Caco-2 (cell line): Measurements from ENCODE around the gene PPP2R2D. TPM values are rescaled to one million over a fixed set of nuclear protein-coding genes. Genes with fewer than 3 reads are reported as not detected.
"Not testable (repeated sequence)": the region's sequence is repeated elsewhere in the genome, so short reads cannot be mapped to it uniquely, and the experiment has no call there.

ENCODE experiments used
- BruUV-seq: library from RNA; stranded (reverse); fragments of 400-500 nt; replicated peaks from 2 replicates; lab custom pipeline; 2021; lab: Mats Ljungman, UMichigan
- CTCF ChIA-PET: fragments of 300-600 bp; sonication (Branson Sonifier 250); formaldehyde crosslinking; loops from one replicate; lab custom pipeline; 2022; ENCODE audit warnings: antibody characterized with exemption; lab: Charles Lee
- POLR2A ChIA-PET: fragments of 300-600 bp; sonication (Branson Sonifier 250); formaldehyde crosslinking; loops from one replicate; lab custom pipeline; 2022; ENCODE audit warnings: antibody characterized with exemption; lab: Charles Lee
- DNase-seq, 2 experiments: peaks; one replicate each; pipeline versions ENCODE4 v3.0.0 to v3.0.0-alpha.2; 2020 to 2022
- H3K27me3 ChIP-seq: replicated peaks from 2 replicates; pipeline ENCODE4 v1.6.0; 2011; ENCODE audit warnings: low read length; ENCODE audit not compliant: control insufficient read depth, insufficient read depth
- H3K36me3 ChIP-seq: 2 replicates; pipeline ENCODE4 v1.5.1; 2011; ENCODE audit warnings: low read length; ENCODE audit not compliant: control insufficient read depth, insufficient read depth
- H3K4me1 ChIP-seq: fragments of 250-450 bp; sonication (Bioruptor Pico); 2 replicates; pipeline ENCODE4 v1.5.1; 2020; ENCODE audit warnings: mild to moderate bottlenecking
- H3K4me3 ChIP-seq: 2 replicates; pipeline ENCODE4 v1.5.1; 2011; ENCODE audit warnings: low read depth, mild to moderate bottlenecking, control low read depth, low read length
- H3K9me3 ChIP-seq: fragments of 250-450 bp; sonication (Bioruptor Pico); 2 replicates; pipeline ENCODE4 v1.5.1; 2020; ENCODE audit warnings: mild to moderate bottlenecking, moderate library complexity
- H3K27ac Mint-ChIP-seq: one replicate; pipeline ENCODE4 v1.8.0; 2022; ENCODE audit warnings: mixed read lengths; ENCODE audit not compliant: unreplicated experiment
- H3K27me3 Mint-ChIP-seq: one replicate; pipeline ENCODE4 v1.8.0; 2022; ENCODE audit warnings: mixed read lengths; ENCODE audit not compliant: insufficient read depth, unreplicated experiment
- H3K36me3 Mint-ChIP-seq: one replicate; pipeline ENCODE4 v1.8.0; 2022; ENCODE audit warnings: mild to moderate bottlenecking, mixed read lengths; ENCODE audit not compliant: insufficient read depth, unreplicated experiment
- H3K4me1 Mint-ChIP-seq: one replicate; pipeline ENCODE4 v1.8.0; 2022; ENCODE audit warnings: low read depth, mixed read lengths; ENCODE audit not compliant: unreplicated experiment
- H3K4me3 Mint-ChIP-seq: one replicate; pipeline ENCODE4 v1.8.0; 2022; ENCODE audit warnings: mild to moderate bottlenecking, moderate library complexity, mixed read lengths; ENCODE audit not compliant: unreplicated experiment
- H3K9me3 Mint-ChIP-seq: one replicate; pipeline ENCODE4 v1.8.0; 2022; ENCODE audit warnings: mixed read lengths; ENCODE audit not compliant: unreplicated experiment
- CTCF ChIP-seq, 2 experiments: fragments of 200-600 bp in 1 of 2; IDR thresholded peaks; 1 replicate in 1 of 2; 2 replicates in 1 of 2; pipeline versions ENCODE4 v1.5.1 to v1.8.0; 2011 to 2022; ENCODE audit warnings: antibody characterized with exemption in 1 of 2, control low read depth in 1 of 2, inconsistent platforms in 1 of 2, low read depth in 1 of 2, low read length in 1 of 2, mild to moderate bottlenecking in 1 of 2, moderate library complexity in 1 of 2; ENCODE audit not compliant: insufficient read depth in 1 of 2, severe bottlenecking in 1 of 2, unreplicated experiment in 1 of 2
- intact Hi-C: fragments of 100-400 bp; cut with micrococcal nuclease; formaldehyde crosslinking; loops from one replicate; pipeline ENCODE4 v1.10.0; 2022; ENCODE audit not compliant: unreplicated experiment
- total RNA-seq: library from RNA; stranded (reverse); gene quantifications from 2 replicates; pipeline ENCODE4 v1.2.3, GENCODE V29; 2022

The PPP2R2D gene
- total RNA-seq, 1 experiment from 2014 or later, result 34.4 TPM

- H3K4me1 ChIP-seq, H3K4me3 Mint-ChIP-seq, POLR2A ChIA-PET, H3K9me3 Mint-ChIP-seq, H3K36me3 Mint-ChIP-seq, H3K27me3 ChIP-seq, H3K27me3 Mint-ChIP-seq, DNase-seq, H3K9me3 ChIP-seq, H3K4me1 Mint-ChIP-seq, H3K36me3 ChIP-seq, CTCF ChIA-PET, BruUV-seq, H3K27ac Mint-ChIP-seq, H3K4me3 ChIP-seq: not testable (repeated sequence)
- intact Hi-C loops, result loop anchor here (10.0 kb wide), 1 partner anchor 157 kb away; no protein-coding TSS in a partner anchor
Observed at GRCh38 chr10:131987786-131988185, 87.0 kb downstream of the PPP2R2D start.

GRCh38 chr10:131991726-131992125 lies 90.9 kb downstream of the PPP2R2D start:
- no peak overlapping the region for H3K27ac Mint-ChIP-seq
- CTCF ChIA-PET, result no interaction called here
- POLR2A ChIA-PET, result no interaction called here
- no TSS peak for BruUV-seq
- Histone ChIP-seq H3K9me3 (peaks cover 9% of the 10 kb centered on the region; the same call in 1 of the 2 replicates), H3K4me1 (no peaks in the 10 kb centered on the region), H3K27me3 (no peaks in the 10 kb centered on the region), H3K36me3 (no peaks in the 10 kb centered on the region), H3K4me3 (no peak overlapping the region)
- H3K9me3 Mint-ChIP-seq, result no peaks in the 10 kb centered on the region
- H3K36me3 Mint-ChIP-seq, result no peaks in the 10 kb centered on the region
- TF ChIP-seq CTCF (IDR thresholded peaks at IDR 0.05; ENCODE audit: insufficient read depth in 1 of 2, low read depth in 1 of 2, low read length in 1 of 2, severe bottlenecking in 1 of 2, unreplicated experiment in 1 of 2), result no peak
- H3K27me3 Mint-ChIP-seq, result no peaks in the 10 kb centered on the region
- no peak for DNase-seq
- no peak overlapping the region for H3K4me3 Mint-ChIP-seq
- H3K4me1 Mint-ChIP-seq, result peaks cover 4% of the 10 kb centered on the region
- intact Hi-C loops, result no loop called here

GRCh38 chr10:131993275-131993674 lies 92.5 kb downstream of the PPP2R2D start:
- Mint-ChIP-seq H3K27ac (no peak overlapping the region), H3K36me3 (no peaks in the 10 kb centered on the region), H3K27me3 (no peaks in the 10 kb centered on the region), H3K4me1 (peaks cover 20% of the 10 kb centered on the region), H3K9me3 (no peaks in the 10 kb centered on the region), H3K4me3 (no peak overlapping the region)
- Histone ChIP-seq H3K36me3 (no peaks in the 10 kb centered on the region), H3K27me3 (no peaks in the 10 kb centered on the region), H3K4me1 (peaks cover 13% of the 10 kb centered on the region), H3K9me3 (peaks cover 4% of the 10 kb centered on the region; the same call in 1 of the 2 replicates), H3K4me3 (no peak overlapping the region)
- BruUV-seq, result no TSS peak
- DNase-seq, result no peak
- intact Hi-C loops, result no loop called here
- POLR2A ChIA-PET, result no interaction called here
- CTCF ChIA-PET, result no interaction called here
- TF ChIP-seq CTCF (IDR thresholded peaks at IDR 0.05; ENCODE audit: insufficient read depth in 1 of 2, low read depth in 1 of 2, low read length in 1 of 2, severe bottlenecking in 1 of 2, unreplicated experiment in 1 of 2), result no peak

- H3K27me3 Mint-ChIP-seq, result no peaks in the 10 kb centered on the region
- CTCF ChIA-PET, result no interaction called here
- POLR2A ChIA-PET, result no interaction called here
Observed at GRCh38 chr10:131994435-131994834, 93.6 kb downstream of the PPP2R2D start.

More at GRCh38 chr10:131994435-131994834, 93.6 kb downstream of the PPP2R2D start:
- H3K27me3 ChIP-seq, result no peaks in the 10 kb centered on the region
- no peak overlapping the region for H3K4me3 Mint-ChIP-seq
- H3K9me3 ChIP-seq, result no peaks in the 10 kb centered on the region
- BruUV-seq, result no TSS peak
- H3K4me3 ChIP-seq, result no peak overlapping the region
- no peaks in the 10 kb centered on the region for H3K36me3 Mint-ChIP-seq
- DNase-seq, result no peak
- H3K9me3 Mint-ChIP-seq, result no peaks in the 10 kb centered on the region
- H3K27ac Mint-ChIP-seq, result no peak overlapping the region
- intact Hi-C loops, result no loop called here
- no peak for TF ChIP-seq CTCF (IDR thresholded peaks at IDR 0.05; ENCODE audit: insufficient read depth in 1 of 2, low read depth in 1 of 2, low read length in 1 of 2, severe bottlenecking in 1 of 2, unreplicated experiment in 1 of 2)
- H3K4me1 Mint-ChIP-seq, result peaks cover 22% of the 10 kb centered on the region
- H3K36me3 ChIP-seq, result no peaks in the 10 kb centered on the region
- peaks cover 19% of the 10 kb centered on the region for H3K4me1 ChIP-seq
